OCI-M1 (cell line): Measurements from ENCODE around the gene SMC6.

Experiments
- DNase-seq: peaks from one replicate; lab custom pipeline; 2025; lab: John Stamatoyannopoulos, UW

The SMC6 gene

GRCh38 chr2:17710547-17711248 is 42.9 kb downstream of the SMC6 start:
- DNase-seq: no peak

GRCh38 chr2:17709897-17710296 is 43.7 kb downstream of the SMC6 start:
- no peak for DNase-seq

GRCh38 chr2:17708501-17708900 is 45.1 kb downstream of the SMC6 start:
- DNase-seq: no peak

- no peak for DNase-seq
Observed at GRCh38 chr2:17706845-17707244, 46.8 kb downstream of the SMC6 start.

- DNase-seq: no peak
Observed at GRCh38 chr2:17690776-17691175, 62.8 kb downstream of the SMC6 start.

GRCh38 chr2:17689010-17689409 is 64.6 kb downstream of the SMC6 start:
- DNase-seq: no peak

GRCh38 chr2:17688600-17688999 is 65.0 kb downstream of the SMC6 start:
- DNase-seq: no peak

GRCh38 chr2:17683981-17684380 is 69.6 kb downstream of the SMC6 start:
- DNase-seq: no peak

GRCh38 chr2:17682098-17682857 is 71.3 kb downstream of the SMC6 start:
- DNase-seq: peak; percentile 54

GRCh38 chr2:17680119-17680518 is 73.5 kb downstream of the SMC6 start:
- no peak for DNase-seq

GRCh38 chr2:17674817-17675216 is 78.8 kb downstream of the SMC6 start:
- no peak for DNase-seq

- DNase-seq: no peak
Observed at GRCh38 chr2:17672583-17673317, 80.9 kb downstream of the SMC6 start.

GRCh38 chr2:17667898-17668297 is 85.7 kb downstream of the SMC6 start:
- no peak for DNase-seq

GRCh38 chr2:17664534-17664933 is 89.1 kb downstream of the SMC6 start:
- DNase-seq: no peak

GRCh38 chr2:17662723-17663122 is 90.9 kb downstream of the SMC6 start:
- no peak for DNase-seq

GRCh38 chr2:17661460-17661859 is 92.2 kb downstream of the SMC6 start:
- no peak for DNase-seq

GRCh38 chr2:17660219-17660618 is 93.4 kb downstream of the SMC6 start:
- DNase-seq: no peak

GRCh38 chr2:17658251-17658843 is 95.3 kb downstream of the SMC6 start:
- no peak for DNase-seq

GRCh38 chr2:17657759-17658158 is 95.9 kb downstream of the SMC6 start:
- no peak for DNase-seq

- no peak for DNase-seq
Observed at GRCh38 chr2:17652681-17653394, 100.8 kb downstream of the SMC6 start.

GRCh38 chr2:17649026-17649425 is 104.6 kb downstream of the SMC6 start:
- no peak for DNase-seq

- DNase-seq: peak; percentile 23
Observed at GRCh38 chr2:17648581-17648980, 105.0 kb downstream of the SMC6 start.
